Activated naive CD4-positive, alpha-beta T cell treated with anti-CD3 and anti-CD28 coated beads, Interleukin-2, amount 10 ng/mL, durations not matched to agents 5 hours and 36 hours (primary cell): ENCODE results near the gene PLA2G4B. TPM values are rescaled to one million over a fixed set of nuclear protein-coding genes. Genes with fewer than 3 reads are reported as not detected.

Experiments used
- microRNA-seq: library from miRNA; unstranded; fragments of <30 nt; microRNA quantifications from one replicate; pipeline ENCODE4 v1.2.0, GENCODE V29; 2022; ENCODE audit warnings: borderline microRNAs expressed, borderline replicate concordance
- total RNA-seq, 2 experiments: library from RNA; stranded (reverse); gene quantifications; one replicate each; pipeline ENCODE4 v1.2.3, GENCODE V29; 2021

The PLA2G4B gene, protein sequence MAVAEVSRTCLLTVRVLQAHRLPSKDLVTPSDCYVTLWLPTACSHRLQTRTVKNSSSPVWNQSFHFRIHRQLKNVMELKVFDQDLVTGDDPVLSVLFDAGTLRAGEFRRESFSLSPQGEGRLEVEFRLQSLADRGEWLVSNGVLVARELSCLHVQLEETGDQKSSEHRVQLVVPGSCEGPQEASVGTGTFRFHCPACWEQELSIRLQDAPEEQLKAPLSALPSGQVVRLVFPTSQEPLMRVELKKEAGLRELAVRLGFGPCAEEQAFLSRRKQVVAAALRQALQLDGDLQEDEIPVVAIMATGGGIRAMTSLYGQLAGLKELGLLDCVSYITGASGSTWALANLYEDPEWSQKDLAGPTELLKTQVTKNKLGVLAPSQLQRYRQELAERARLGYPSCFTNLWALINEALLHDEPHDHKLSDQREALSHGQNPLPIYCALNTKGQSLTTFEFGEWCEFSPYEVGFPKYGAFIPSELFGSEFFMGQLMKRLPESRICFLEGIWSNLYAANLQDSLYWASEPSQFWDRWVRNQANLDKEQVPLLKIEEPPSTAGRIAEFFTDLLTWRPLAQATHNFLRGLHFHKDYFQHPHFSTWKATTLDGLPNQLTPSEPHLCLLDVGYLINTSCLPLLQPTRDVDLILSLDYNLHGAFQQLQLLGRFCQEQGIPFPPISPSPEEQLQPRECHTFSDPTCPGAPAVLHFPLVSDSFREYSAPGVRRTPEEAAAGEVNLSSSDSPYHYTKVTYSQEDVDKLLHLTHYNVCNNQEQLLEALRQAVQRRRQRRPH
- total RNA-seq, result 10 to 100 TPM; 14.4 to 15.9 TPM

DNA sequence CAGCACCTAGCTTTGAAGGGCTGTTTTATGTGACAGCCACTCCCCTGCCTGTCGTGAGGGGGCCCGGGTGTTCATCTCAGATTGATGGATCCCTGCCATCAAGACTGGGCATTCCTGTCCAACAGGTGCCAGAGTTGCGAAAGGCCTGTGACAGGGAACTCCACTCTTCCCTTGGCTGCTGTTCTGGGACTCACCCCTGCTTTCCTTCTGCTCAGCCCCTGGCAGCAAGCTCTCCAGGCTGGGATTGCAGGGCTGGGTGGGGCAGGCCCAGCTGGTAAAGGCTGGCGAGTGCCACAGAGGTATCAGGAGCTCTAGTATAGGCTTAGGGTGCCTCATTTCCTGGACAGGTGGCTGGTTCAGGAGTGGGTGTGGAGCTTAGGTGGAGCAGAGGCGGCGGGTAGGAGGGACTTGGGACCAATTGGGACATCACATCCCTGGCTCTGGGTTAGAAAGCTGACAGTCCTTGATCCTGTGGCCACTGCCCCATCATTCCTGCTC, at the start of gene PLA2G4B:
TSS of gene PLA2G4B (plus strand) at position 448 of the 498 bp plus-strand sequence. CDS start 67 bp downstream, outside the sequence.

DNA sequence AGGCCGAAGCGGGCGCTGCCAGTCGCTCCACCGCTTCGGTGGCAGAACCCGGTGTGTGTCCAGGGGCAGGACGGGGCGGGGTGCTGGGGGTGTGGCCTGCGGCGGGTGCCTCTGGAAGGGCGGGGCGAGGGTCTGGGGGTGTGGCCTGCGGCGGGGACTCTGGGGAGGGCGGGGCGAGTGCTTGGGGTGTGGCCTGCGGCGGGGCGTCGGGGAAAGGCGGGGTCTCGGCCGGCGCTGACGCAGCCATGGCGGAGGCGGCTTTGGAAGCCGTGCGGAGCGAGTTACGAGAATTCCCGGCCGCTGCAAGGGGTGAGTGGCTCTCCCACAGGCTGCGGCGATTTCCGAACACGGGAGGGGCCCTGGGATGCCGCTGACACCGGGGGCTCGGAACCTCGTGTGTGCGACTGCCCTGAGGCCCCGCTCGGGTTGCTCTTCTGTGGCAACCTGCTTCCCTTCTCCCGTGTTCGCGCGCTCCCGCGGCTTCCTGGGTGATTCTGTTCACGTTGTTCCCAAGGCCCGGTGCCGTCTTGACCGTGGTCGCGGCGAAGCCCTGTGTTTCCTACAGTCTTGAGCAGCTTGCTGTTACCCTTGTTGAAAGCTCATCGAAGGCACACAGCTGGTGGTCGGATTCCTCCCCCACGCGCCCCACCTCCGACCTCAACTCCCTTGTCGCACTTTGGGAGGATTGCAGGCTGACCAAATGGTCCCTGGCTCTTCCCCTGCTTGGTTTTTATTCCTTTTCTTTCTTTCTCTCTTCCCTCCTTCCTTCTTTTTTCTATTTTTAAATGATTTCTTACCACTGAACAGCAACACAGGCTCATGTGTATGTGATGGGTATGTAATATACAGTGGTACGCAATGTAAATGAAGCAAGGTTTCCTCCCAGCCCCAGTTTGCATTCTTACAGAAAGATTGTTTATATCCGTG, 10.5 kb upstream of the PLA2G4B start, which contains the start of gene JMJD7:
TSS of gene JMJD7 (plus strand) at position 213 of the 927 bp plus-strand sequence. CDS start at position 246, 33 bp downstream.

DNA sequence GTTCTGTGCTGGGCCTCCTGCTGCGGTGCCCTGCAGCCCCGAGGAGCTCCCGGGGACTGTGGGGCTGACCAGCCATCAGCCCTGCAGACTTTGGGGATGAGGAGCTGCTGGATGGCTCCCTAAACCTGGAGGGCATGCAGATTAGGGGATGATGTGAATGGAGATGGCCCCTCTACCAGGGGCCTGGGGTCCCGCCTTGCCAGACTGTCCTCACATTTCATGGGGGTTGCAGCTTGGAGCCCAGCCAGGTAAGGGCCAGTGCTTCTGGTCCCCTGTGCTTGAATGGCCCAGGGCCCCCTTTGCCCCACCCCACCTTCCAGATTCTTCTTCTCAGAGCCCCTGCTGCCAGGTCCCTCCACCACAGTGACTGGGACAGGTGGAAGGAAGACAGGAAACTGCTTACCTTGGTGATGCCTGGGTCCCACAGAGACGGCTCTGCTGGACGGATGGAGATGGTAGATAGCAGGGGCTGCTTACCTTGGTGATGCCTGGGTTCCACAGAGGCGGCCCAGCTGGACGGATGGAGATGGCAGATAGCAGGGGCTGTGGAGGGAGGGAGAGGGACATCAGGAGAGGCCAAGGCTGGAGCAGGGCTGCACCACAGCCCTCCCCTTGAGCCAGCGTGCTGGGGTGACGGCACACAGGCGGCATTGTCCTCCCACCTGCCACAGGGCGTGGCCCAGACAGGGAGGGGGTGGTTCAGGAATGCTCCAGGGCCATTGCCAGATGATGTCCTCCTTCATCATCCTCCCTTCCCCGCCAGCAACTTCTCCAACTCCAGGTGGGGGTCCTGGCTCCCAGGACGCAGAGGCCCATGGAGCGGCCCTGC, 55.0 kb downstream of the PLA2G4B start, which contains the start of gene SPTBN5:
TSS of gene SPTBN5 (minus strand) at position 632 of the 829 bp plus-strand sequence. CDS start at position 76, 556 bp downstream.

Small RNA genes within 50 kb of the gene (microRNA-seq; reads per million reads assigned to microRNA genes)
- not detected for gene MIR4310

Other genes with a start within 250 kb of the PLA2G4B start
- gene MGA, start 178.4 kb upstream of the PLA2G4B start, total RNA-seq, result 10 to 100 TPM; 36.1 to 36.3 TPM
- 10 to 100 TPM; 26.0 to 26.6 TPM for gene MAPKBP1, start 64.4 kb upstream of the PLA2G4B start, total RNA-seq
- gene JMJD7, start 10.8 kb upstream of the PLA2G4B start, total RNA-seq, result 10 to 100 TPM; 27.3 to 29.9 TPM
- gene SPTBN5, start 55.2 kb downstream of the PLA2G4B start, total RNA-seq, result 1 to 10 TPM; 1.9 to 2.3 TPM
- gene EHD4, start 133.7 kb downstream of the PLA2G4B start, total RNA-seq, result 10 to 100 TPM; 17.1 TPM
- not detected for gene PLA2G4E, start 182.2 kb downstream of the PLA2G4B start, total RNA-seq